ENCODE data around the gene SEMA4B.

SEMA4B gene

GRCh38 chr15:90227816-90228772 lies 27.0 kb downstream of the SEMA4B start:
- H3K27ac ChIP-seq = peak overlapping the region; percentile 94
- DNase-seq (ENCODE audit: low spot score) = no peak
- CTCF ChIA-PET = interaction anchor here (0.6 to 0.7 kb wide), 4 partner anchors 15 to 92 kb away, joined by 3 to 9 read pairs (median 5); no protein-coding TSS in a partner anchor
- no peak for TF ChIP-seq CTCF (conservative IDR thresholded peaks at IDR 0.05; ENCODE audit: low read depth)
- POLR2A ChIA-PET (ENCODE audit: low non-redundant PET) = interaction anchor here (0.9 kb wide), 1 partner anchor 38 kb away, joined by 3 read pairs; no protein-coding TSS in a partner anchor

- TF ChIP-seq CTCF (conservative IDR thresholded peaks at IDR 0.05; ENCODE audit: low read depth) = no peak
- ChIA-PET POLR2A (ENCODE audit: low non-redundant PET) (interaction anchor here (0.9 kb wide), 1 partner anchor 39 kb away, joined by 3 read pairs; no protein-coding TSS in a partner anchor), CTCF (interaction anchor here (0.6 to 0.7 kb wide), 3 partner anchors 14 to 91 kb away, joined by 5 to 9 read pairs (median 5); no protein-coding TSS in a partner anchor)
- peak overlapping the region; percentile 94 for H3K27ac ChIP-seq
- DNase-seq (ENCODE audit: low spot score) = no peak
Observed at GRCh38 chr15:90228960-90229359, 27.8 kb downstream of the SEMA4B start.

GRCh38 chr15:90230071-90230494 lies 29.0 kb downstream of the SEMA4B start:
- peak overlapping the region; percentile 94 for H3K27ac ChIP-seq
- POLR2A ChIA-PET (ENCODE audit: low non-redundant PET) = no interaction called here
- no peak for TF ChIP-seq CTCF (conservative IDR thresholded peaks at IDR 0.05; ENCODE audit: low read depth)
- no peak for DNase-seq (ENCODE audit: low spot score)
- CTCF ChIA-PET = interaction anchor here (0.6 kb wide), 1 partner anchor 7 kb away, joined by 3 read pairs; no protein-coding TSS in a partner anchor

DNA sequence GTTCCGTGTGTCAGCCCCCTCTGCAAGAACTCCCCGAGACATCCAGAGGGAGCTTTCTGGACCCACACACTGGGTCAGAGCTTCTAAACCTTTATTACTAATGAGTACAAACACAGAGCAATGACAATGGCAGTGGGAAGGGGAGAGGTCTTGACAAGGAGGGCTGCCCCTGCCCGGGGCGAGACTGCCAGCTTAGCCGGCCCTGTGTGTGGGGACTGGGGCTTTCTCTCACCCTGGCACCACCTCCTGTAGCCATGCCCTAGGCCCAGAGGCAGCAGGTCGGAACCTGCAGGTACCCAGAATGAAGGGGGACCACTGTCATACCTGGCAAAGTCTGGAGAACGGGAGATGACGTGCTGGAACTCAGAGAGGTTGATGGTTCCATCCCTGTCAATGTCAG lies 29.5 kb downstream of the SEMA4B start:
- H3K27ac ChIP-seq = peak overlapping the region; percentile 94
- CTCF ChIA-PET = interaction anchor here (0.6 kb wide), 1 partner anchor 8 kb away, joined by 3 read pairs; no protein-coding TSS in a partner anchor
- no peak for TF ChIP-seq CTCF (conservative IDR thresholded peaks at IDR 0.05; ENCODE audit: low read depth)
- DNase-seq (ENCODE audit: low spot score) = no peak
- POLR2A ChIA-PET (ENCODE audit: low non-redundant PET) = no interaction called here

DNA sequence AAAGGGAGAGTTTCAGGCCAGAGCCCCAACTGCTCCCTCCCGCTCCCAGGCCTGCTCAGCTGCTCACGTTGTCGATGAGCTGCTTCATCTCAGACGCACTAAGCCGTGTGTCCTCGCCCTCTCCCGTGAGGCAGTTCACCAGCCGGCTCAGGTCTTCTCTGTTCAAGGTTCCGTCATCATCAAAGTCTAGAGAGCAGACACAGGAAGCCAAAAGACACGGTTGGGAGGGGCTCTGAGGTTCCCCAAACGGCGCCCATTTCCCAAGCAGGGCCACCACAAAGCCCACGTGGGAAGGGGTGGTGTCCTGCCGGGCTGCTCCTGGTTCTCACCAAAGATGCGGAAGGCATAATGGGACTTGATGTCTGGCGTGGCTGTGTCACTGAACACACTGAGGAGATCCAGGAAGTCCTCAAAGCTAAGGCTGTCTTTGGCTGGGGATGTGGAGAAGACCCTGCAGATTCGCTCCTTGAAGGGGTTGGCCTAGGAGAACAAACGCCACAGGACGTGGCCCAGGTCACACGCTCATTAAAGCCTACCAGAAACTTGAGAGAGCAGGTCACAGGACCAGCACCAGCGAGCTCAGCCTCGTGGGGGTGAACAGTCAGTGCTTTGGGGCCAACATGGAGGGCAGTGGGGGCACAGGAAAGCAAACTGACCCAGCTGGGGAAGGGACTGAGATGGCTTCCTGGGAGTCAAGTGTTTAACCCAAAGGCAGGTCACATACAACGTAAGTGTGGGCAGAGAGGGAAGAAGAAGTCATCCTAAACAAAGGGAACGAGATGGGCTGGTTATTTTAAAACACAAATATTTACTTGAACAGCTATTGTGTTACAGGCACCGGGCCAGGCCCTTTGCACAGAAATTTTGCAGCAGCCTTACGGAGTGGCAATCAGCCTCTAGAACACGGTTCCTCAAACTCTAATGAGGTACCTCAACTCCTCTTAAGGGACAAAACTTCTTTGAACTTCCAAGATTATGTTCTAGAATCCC lies 30.2 kb downstream of the SEMA4B start:
- peak overlapping the region; percentile 94 for H3K27ac ChIP-seq
- ChIA-PET CTCF (interaction anchor here (0.6 to 1.8 kb wide), 5 partner anchors 10 to 127 kb away, joined by 3 to 5 read pairs (median 4); no protein-coding TSS in a partner anchor), POLR2A (ENCODE audit: low non-redundant PET) (interaction anchor here (0.6 kb wide), 1 partner anchor 17 kb away, joined by 7 read pairs; no protein-coding TSS in a partner anchor)
- no peak for DNase-seq (ENCODE audit: low spot score)
- TF ChIP-seq CTCF (conservative IDR thresholded peaks at IDR 0.05; ENCODE audit: low read depth) = no peak
